Trophoblast cell (in vitro differentiated cells and primary cell): ENCODE data around the gene NDFIP1. TPM values are rescaled to one million over a fixed set of nuclear protein-coding genes. Genes with fewer than 3 reads are reported as not detected.

Experiments used
- DNase-seq, 2 donors: peaks; one replicate each; pipeline ENCODE4 v3.0.0-alpha.2; 2016
- H2AFZ ChIP-seq: 2 replicates; pipeline ENCODE4 v1.6.1; 2013; ENCODE audit warnings: low read length, moderate library complexity, mild to moderate bottlenecking; ENCODE audit not compliant: insufficient read depth, poor library complexity
- H2AK5ac ChIP-seq: 2 replicates; pipeline ENCODE4 v1.6.1; 2013; ENCODE audit warnings: mild to moderate bottlenecking, low read length
- H2BK120ac ChIP-seq: 2 replicates; pipeline ENCODE4 v1.6.1; 2013; ENCODE audit warnings: low read length, mild to moderate bottlenecking, moderate library complexity; ENCODE audit not compliant: insufficient read depth, poor library complexity
- H2BK12ac ChIP-seq: 2 replicates; pipeline ENCODE4 v1.6.1; 2013; ENCODE audit warnings: mild to moderate bottlenecking, low read length, moderate library complexity
- H2BK5ac ChIP-seq: 2 replicates; pipeline ENCODE4 v1.6.1; 2013; ENCODE audit warnings: low read length, low read depth, moderate library complexity, mild to moderate bottlenecking; ENCODE audit not compliant: poor library complexity
- H3K14ac ChIP-seq: 2 replicates; pipeline ENCODE4 v1.6.1; 2013; ENCODE audit warnings: mild to moderate bottlenecking, low read length
- H3K18ac ChIP-seq: 2 replicates; pipeline ENCODE4 v1.6.1; 2013; ENCODE audit warnings: mild to moderate bottlenecking, low read length
- H3K23ac ChIP-seq: 2 replicates; pipeline ENCODE4 v1.6.1; 2013; ENCODE audit warnings: low read length
- H3K27ac ChIP-seq: 2 replicates; pipeline ENCODE4 v1.5.1; 2013; ENCODE audit warnings: low read depth, mild to moderate bottlenecking, inconsistent platforms, low read length, moderate library complexity
- H3K27me3 ChIP-seq: 2 replicates; pipeline ENCODE4 v1.6.1; 2013; ENCODE audit warnings: inconsistent platforms, mild to moderate bottlenecking, low read length, moderate library complexity; ENCODE audit not compliant: insufficient read depth
- H3K36me3 ChIP-seq, 2 experiments: 1 replicate in 1 of 2; 2 replicates in 1 of 2; pipeline ENCODE4 v1.6.1; 2013; ENCODE audit warnings: low read length in 2 of 2, mild to moderate bottlenecking in 2 of 2, moderate library complexity in 1 of 2; ENCODE audit not compliant: insufficient read depth in 2 of 2, control insufficient read depth in 1 of 2
- H3K4ac ChIP-seq: 2 replicates; pipeline ENCODE4 v1.6.1; 2013; ENCODE audit warnings: low read depth, mild to moderate bottlenecking, low read length, moderate library complexity
- H3K4me1 ChIP-seq, 2 experiments: 1 replicate in 1 of 2; 2 replicates in 1 of 2; pipeline ENCODE4 v1.6.1; 2013; ENCODE audit warnings: low read length in 2 of 2, mild to moderate bottlenecking in 2 of 2, moderate library complexity in 1 of 2; ENCODE audit not compliant: insufficient read depth in 2 of 2, control insufficient read depth in 1 of 2
- H3K4me2 ChIP-seq: 2 replicates; pipeline ENCODE4 v1.6.1; 2013; ENCODE audit warnings: inconsistent platforms, mild to moderate bottlenecking, low read length, moderate library complexity
- H3K4me3 ChIP-seq: 2 replicates; pipeline ENCODE4 v1.5.1; 2013; ENCODE audit warnings: mild to moderate bottlenecking, low read depth, low read length, inconsistent platforms
- H3K79me1 ChIP-seq: one replicate; pipeline ENCODE4 v1.6.1; 2013; ENCODE audit warnings: low read length
- H3K79me2 ChIP-seq: 2 replicates; pipeline ENCODE4 v1.6.1; 2013; ENCODE audit warnings: low read length, mild to moderate bottlenecking; ENCODE audit not compliant: control insufficient read depth, insufficient read depth, poor library complexity
- H3K9ac ChIP-seq: 2 replicates; pipeline ENCODE4 v1.6.1; 2013; ENCODE audit warnings: mild to moderate bottlenecking, low read length
- H3K9me3 ChIP-seq: 2 replicates; pipeline ENCODE4 v1.6.1; 2013; ENCODE audit warnings: low read depth, mild to moderate bottlenecking, control low read depth, inconsistent platforms, low read length; ENCODE audit not compliant: insufficient read depth
- H4K12ac ChIP-seq: 2 replicates; pipeline ENCODE4 v1.6.1; 2013; ENCODE audit warnings: low read depth, mild to moderate bottlenecking, low read length, moderate library complexity
- H4K8ac ChIP-seq: 2 replicates; pipeline ENCODE4 v1.6.1; 2013; ENCODE audit warnings: low read depth, mild to moderate bottlenecking, low read length, moderate library complexity
- H4K91ac ChIP-seq: one replicate; pipeline ENCODE4 v1.6.1; 2013; ENCODE audit warnings: low read depth, mild to moderate bottlenecking, low read length, moderate library complexity
- WGBS: extraction: QIAGEN DNeasy Blood & Tissue Kit; methylation state at CpG from one replicate; pipeline ENCODE4 v1.1.7; 2013; ENCODE audit warnings: missing lambda C conversion rate; ENCODE audit not compliant: insufficient read length, insufficient coverage; ENCODE audit errors: extremely low coverage; 5-methylcytosine and 5-hydroxymethylcytosine counted together
- polyA plus RNA-seq: library from polyadenylated mRNA; stranded (reverse); fragments of 200-250 nt; gene quantifications from 2 replicates; pipeline ENCODE4 v1.2.3, GENCODE V29; 2013

Gene NDFIP1
- polyA plus RNA-seq: 26.2 and 27.0 TPM in 2 replicates

- WGBS: no CpG with 5 or more reads among the region's 103 CpGs
- Histone ChIP-seq H3K4ac (peak within 1 kb of the TSS; percentile 16), H3K27me3 (no peaks in the 10 kb centered on the region), H3K27ac (peak within 1 kb of the TSS; percentile 70), H3K36me3 (no peaks in the 10 kb centered on the region), H4K91ac (peak within 1 kb of the TSS; percentile 60), H3K18ac (peak within 1 kb of the TSS; percentile 79), H3K23ac (no peak within 1 kb of the TSS), H4K12ac (peak within 1 kb of the TSS; percentile 4), H3K79me2 (peaks cover 5% of the 10 kb centered on the region), H4K8ac (peak within 1 kb of the TSS; percentile 69), H3K4me1 (peaks cover 0 to 2% of the 10 kb centered on the region in 2 experiments), H2AK5ac (no peak within 1 kb of the TSS), H2AFZ (peak within 1 kb of the TSS; percentile 53), H3K4me3 (peak within 1 kb of the TSS; percentile 94), H3K79me1 (peaks cover 5% of the 10 kb centered on the region), H2BK5ac (peak within 1 kb of the TSS; percentile 3), H3K4me2 (peak within 1 kb of the TSS; percentile 66), H3K14ac (peak within 1 kb of the TSS; percentile 74), H2BK12ac (no peak within 1 kb of the TSS), H3K9me3 (no peaks in the 10 kb centered on the region), H3K9ac (peak within 1 kb of the TSS; percentile 89), H2BK120ac (no peak within 1 kb of the TSS)
- peak; percentile 76 to 87 for DNase-seq
These were observed at the start of gene NDFIP1 for GRCh38 chr5:142108432-142109330. TSS of gene NDFIP1 (plus strand) at chr5:142108779. CDS start at chr5:142108975, 196 bp downstream.

GRCh38 chr5:142059304-142059940 lies 49.2 kb upstream of the NDFIP1 start:
- no peak overlapping the region for H2BK12ac ChIP-seq
- H3K4me2 ChIP-seq: no peak overlapping the region
- peaks cover 2% of the 10 kb centered on the region for H3K79me1 ChIP-seq
- peaks cover 0 to 6% of the 10 kb centered on the region in 2 experiments for H3K4me1 ChIP-seq
- H2BK120ac ChIP-seq: no peak overlapping the region
- H3K23ac ChIP-seq: no peak overlapping the region
- H3K9me3 ChIP-seq: no peaks in the 10 kb centered on the region
- no peak overlapping the region for H2AFZ ChIP-seq
- H2AK5ac ChIP-seq: no peak overlapping the region
- no peaks in the 10 kb centered on the region for H3K79me2 ChIP-seq
- H3K4ac ChIP-seq: no peak overlapping the region
- peak in 1 of 2 donors; percentile 44 for DNase-seq
- H4K91ac ChIP-seq: no peak overlapping the region
- H2BK5ac ChIP-seq: no peak overlapping the region
- no peak overlapping the region for H3K27ac ChIP-seq
- no peak overlapping the region for H4K8ac ChIP-seq
- H3K14ac ChIP-seq: no peak overlapping the region
- H3K18ac ChIP-seq: no peak overlapping the region
- H4K12ac ChIP-seq: no peak overlapping the region
- no peaks in the 10 kb centered on the region for H3K27me3 ChIP-seq
- H3K9ac ChIP-seq: no peak overlapping the region
- H3K4me3 ChIP-seq: no peak overlapping the region
- WGBS: no CpG with 5 or more reads among the region's 1 CpG
- H3K36me3 ChIP-seq: no peaks in the 10 kb centered on the region

- Histone ChIP-seq H3K27ac (no peak overlapping the region), H4K8ac (no peak overlapping the region), H3K9me3 (no peaks in the 10 kb centered on the region), H3K79me1 (no peaks in the 10 kb centered on the region), H3K14ac (no peak overlapping the region), H4K91ac (no peak overlapping the region), H2BK12ac (no peak overlapping the region), H2AFZ (no peak overlapping the region), H2BK5ac (no peak overlapping the region), H3K4me2 (peak overlapping the region; percentile 2), H3K18ac (no peak overlapping the region), H3K9ac (no peak overlapping the region), H3K23ac (no peak overlapping the region), H4K12ac (no peak overlapping the region), H2AK5ac (no peak overlapping the region), H3K4me1 (peaks cover 0 to 6% of the 10 kb centered on the region in 2 experiments), H3K4ac (no peak overlapping the region), H3K27me3 (no peaks in the 10 kb centered on the region), H2BK120ac (no peak overlapping the region), H3K4me3 (no peak overlapping the region), H3K36me3 (no peaks in the 10 kb centered on the region), H3K79me2 (no peaks in the 10 kb centered on the region)
- DNase-seq: no peak
- WGBS: no CpG with 5 or more reads among the region's 4 CpGs
These were observed 45.2 kb upstream of the NDFIP1 start for GRCh38 chr5:142063376-142063775.

GRCh38 chr5:142063878-142064331 lies 44.7 kb upstream of the NDFIP1 start:
- no peaks in the 10 kb centered on the region for H3K27me3 ChIP-seq
- no peak overlapping the region for H2BK120ac ChIP-seq
- H2BK5ac ChIP-seq: no peak overlapping the region
- H3K9me3 ChIP-seq: no peaks in the 10 kb centered on the region
- no peak overlapping the region for H3K23ac ChIP-seq
- no peak overlapping the region for H3K9ac ChIP-seq
- no peak overlapping the region for H4K8ac ChIP-seq
- H3K4me3 ChIP-seq: no peak overlapping the region
- no peak overlapping the region for H2AFZ ChIP-seq
- no peaks in the 10 kb centered on the region for H3K36me3 ChIP-seq
- no peak overlapping the region for H3K27ac ChIP-seq
- no peaks in the 10 kb centered on the region for H3K79me2 ChIP-seq
- no peak overlapping the region for H3K4ac ChIP-seq
- H3K4me2 ChIP-seq: peak overlapping the region; percentile 2
- H2BK12ac ChIP-seq: no peak overlapping the region
- DNase-seq: no peak
- H2AK5ac ChIP-seq: no peak overlapping the region
- no peaks in the 10 kb centered on the region for H3K79me1 ChIP-seq
- no CpG with 5 or more reads among the region's 10 CpGs for WGBS
- no peak overlapping the region for H4K12ac ChIP-seq
- no peak overlapping the region for H3K14ac ChIP-seq
- H3K4me1 ChIP-seq: peaks cover 0 to 6% of the 10 kb centered on the region in 2 experiments
- no peak overlapping the region for H4K91ac ChIP-seq
- no peak overlapping the region for H3K18ac ChIP-seq
